Kidney glomerular epithelial cell (primary cell): ENCODE data around the gene ANKRD23.
"Not testable (repeated sequence)": the region's sequence is repeated elsewhere in the genome, so short reads cannot be mapped to it uniquely, and the experiment has no call there.

Source experiments
- DNase-seq: peaks from one replicate; lab custom pipeline; 2025; lab: John Stamatoyannopoulos, UW

ANKRD23 gene

DNA sequence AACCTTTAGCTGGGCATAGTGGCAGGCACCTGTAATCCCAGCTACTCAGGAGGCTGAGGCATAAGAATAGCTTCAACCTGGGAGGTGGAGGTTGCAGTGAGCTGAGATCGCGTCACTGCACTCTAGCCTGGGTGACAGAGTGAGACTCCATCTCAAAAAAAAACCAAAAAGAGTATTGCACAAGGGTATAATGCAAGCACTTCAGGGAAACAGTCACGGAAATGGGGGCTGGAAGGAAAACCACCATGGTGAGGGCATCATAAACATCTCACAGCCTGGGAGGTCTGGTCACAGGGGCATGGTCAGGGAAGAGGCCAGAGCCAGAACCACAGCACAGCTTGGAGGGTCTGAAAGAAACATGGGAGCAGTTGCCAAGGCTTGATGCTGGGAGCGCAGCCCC is 19.2 kb upstream of the ANKRD23 start:
- not testable (repeated sequence) for DNase-seq

DNA sequence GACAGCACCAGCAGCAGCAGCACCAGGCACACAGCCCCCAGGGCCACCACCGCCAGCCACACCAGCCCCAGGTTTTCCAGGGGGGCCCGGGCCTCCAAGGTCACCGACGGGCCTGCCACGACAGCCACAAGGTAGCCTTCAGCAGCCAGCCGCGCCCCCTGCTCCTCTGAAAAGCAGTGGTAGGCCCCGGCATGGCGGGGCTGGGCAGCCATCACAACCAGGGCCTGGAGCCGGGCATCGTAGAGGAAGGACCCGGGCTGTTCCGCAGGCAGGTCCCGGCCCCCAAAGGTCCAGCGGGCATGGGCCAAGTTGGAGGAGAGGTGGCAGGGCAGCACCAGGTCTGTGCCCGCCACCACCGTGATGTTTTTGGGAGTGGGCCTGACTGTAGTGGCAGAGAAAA is 17.3 kb upstream of the ANKRD23 start:
- no peak for DNase-seq

DNA sequence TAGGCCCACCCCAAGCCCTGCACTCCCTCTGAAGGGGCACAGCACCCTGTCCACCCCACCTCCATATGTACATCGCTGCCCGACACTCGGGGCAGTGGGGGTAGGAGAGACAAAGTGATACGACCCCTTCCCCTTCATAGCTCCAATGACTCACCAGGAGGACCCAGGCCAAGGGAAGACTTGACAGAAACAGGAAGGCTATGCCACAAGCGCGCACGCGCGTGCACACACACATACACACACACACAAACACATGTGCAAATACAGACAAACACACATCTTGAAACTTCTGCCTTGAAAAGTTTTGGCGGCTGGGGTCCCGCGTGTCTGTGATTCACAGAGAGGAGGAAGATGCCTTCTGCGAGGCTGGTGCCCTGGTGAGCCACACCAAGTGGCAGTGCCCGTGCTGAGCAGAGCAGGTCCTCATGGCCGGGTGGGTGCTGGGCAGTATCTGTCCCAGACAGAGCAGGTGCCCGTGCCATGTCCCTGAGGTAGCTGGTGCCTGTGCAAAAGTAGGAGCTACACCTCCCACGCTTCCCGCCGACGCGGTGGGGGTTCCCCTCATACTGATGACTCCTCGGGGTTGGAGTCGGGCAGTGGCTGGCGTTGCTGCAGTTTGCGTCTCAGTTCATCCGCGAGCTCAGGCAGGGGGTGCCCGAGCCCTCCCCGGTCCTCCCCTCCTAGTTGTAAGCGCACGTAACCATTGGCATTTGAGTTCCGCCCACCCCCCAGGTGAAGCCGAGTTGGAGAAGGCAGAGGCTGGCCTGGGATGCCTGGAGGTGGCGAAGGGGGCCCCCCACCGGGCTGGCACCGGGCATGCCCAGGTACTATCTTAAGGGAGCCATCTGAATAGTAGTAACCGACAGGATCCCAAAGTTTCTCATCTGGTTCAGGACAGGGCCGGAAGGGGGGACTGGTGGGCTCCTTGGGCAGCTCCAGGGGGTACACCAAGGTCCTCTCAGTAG is 16.5 kb upstream of the ANKRD23 start:
- no peak for DNase-seq

DNA sequence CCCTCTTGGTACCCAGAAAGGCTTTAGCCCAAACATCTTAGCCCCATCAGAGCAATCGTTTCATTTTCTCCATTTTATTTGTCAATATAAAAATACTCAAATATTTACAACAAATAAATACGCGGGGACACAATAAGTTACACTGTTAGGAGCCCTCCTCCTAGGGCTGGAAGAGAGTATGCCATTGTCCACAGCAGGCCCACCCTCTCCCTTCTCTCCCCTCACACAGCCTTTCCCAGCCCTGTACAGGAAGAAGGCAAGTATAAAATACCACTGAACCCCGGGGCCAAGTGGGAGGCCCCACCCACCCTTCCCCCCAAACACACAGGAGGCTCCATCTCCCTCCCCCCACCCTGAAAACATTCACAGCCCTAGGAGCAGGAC is 15.9 kb upstream of the ANKRD23 start:
- DNase-seq: no peak

DNA sequence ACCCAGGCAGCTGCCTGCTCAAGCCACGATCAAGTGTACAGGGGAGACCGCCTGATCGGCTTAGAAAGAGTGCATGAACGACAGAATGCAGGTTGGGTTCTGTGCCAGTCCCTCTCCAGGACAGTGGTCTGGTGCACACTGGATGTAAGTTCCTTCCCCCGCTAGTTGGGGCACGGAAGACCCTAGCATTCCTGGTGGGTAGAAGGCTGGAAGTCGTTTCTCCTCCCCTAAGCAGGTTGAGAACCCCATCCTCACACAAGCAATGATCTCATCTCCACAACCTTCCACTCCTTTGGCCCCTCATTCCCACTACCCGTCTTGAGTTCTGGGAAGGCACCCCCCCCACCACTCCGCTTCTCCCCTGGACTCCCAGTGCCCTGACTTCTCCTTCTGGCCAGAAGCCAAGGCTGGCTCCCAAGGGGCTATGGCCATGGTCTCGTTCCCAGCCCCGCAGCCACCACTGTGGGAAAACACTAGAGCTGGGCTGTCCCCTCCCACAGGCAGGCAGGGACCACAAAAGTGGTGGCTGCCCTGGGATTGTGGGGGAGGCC is 15.4 kb upstream of the ANKRD23 start:
- no peak for DNase-seq

DNA sequence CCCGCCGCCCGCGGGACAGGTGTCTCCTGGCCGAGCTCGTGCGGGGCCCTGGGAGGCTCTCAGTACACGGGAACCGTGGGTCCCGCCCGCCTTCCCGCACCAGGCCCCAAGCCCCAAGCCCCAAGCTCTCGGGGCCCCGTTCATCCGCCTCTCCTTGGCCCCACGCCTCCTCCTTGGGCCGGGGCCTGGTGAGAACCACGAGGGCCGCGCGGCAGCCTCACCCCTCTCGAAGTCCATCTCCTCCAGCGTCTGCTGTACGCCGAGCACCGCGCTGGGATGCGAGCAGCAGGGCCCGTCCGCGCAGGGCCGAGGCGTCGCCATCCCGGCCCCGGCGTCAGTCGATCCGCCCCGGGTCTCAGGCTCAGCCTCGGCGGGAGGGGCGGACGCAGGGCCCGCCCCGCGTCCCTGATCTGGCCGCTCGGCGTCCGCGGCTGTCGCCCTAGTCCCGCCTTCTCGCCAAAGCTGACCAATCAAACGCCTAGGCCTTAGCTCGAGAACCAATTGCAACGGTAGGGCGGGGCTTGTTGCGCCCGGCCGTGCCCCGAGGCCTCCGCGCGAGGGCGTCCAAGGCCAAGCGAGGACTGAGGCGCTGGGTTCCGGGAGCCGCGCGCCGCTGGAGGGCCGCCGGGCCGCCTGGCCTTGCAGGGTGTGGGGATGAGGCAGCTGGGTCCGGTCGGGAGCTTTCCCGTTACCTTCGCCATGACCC is 14.0 kb upstream of the ANKRD23 start, which contains the start of gene ANKRD39:
TSS of gene ANKRD39 (minus strand) at position 350 of the 706 bp plus-strand sequence. CDS start at position 321, 29 bp downstream.
- peak; percentile 98 for DNase-seq

DNA sequence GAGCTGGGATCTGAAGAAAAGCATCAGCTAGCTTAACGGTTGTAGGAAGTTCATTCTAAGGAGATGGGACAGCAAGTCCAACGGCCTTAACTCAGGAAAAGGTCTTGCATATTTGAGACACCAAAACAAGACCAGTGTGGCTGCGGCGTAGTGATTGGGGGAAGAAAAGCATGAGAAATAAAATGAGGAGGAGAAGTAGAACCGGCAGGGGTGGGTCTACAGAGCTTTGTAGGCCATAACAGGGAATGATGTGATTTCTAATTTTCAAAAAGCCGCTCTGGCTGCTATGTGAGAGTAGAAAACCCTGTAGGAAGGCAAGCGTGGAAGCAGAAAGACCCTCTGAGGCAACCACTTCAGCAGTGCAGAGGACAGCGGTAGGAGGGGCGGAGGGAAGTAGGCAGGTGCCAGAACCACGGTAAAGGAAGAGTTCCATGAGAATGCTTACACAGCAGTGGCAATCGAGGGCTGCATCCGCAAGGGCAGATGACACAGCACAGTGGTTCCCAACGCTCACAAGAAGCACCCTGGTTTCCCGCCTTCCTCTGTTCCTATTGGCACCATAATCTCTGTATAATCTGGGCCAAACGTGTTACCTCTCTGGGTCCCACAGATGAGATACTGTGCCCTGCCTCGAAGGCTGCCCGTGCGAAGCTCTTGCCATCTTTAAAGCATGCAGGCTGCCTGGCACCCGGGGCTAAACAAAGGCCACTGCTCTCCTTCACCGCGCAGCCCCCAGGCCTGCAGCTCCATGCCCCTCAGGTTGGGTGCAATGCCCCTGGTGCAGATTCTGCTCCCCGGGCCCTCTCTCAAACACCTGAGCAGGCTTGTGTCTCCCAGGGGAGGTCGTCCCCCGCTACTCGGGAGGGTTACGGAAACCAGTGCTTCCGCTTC is 13.2 kb upstream of the ANKRD23 start:
- no peak for DNase-seq

DNA sequence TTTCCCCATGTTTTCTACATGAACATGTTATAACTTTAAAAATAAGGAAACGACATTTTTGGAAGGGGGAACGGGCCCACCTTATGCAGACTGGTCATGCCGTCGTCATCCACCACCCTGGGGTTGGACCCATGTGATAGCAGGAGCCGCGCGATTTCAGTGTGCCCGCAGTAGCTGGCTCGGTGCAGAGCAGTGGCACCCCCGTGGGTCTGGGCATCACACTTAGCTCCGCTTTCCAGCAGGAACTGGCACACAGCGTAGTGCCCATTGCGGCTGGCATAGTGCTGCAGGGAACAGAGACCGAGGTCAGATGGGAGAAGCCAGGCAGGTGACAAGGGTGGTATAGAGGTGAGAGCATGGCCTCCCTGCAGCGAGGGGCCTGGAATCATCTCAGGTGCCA is 9.5 kb upstream of the ANKRD23 start:
- DNase-seq: no peak

DNA sequence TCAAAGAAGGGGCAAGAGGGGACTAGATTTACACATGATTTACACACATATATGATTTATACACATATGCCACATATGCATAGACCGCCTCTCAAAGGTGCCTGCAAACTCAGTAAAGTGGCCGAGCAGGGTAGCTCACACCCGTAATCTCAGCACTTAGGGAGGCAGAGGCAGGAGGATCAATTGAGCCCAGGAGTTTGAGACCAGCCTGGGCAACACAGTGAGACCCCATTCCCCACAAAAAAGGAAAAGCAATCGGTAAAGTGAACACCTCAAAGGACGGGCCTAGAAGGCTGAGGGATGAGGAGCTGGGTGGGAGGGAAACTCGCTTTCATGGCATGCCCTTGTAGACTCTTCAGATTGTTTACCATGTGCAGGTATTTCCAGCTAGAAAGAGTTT is 8.8 kb upstream of the ANKRD23 start:
- no peak for DNase-seq

DNA sequence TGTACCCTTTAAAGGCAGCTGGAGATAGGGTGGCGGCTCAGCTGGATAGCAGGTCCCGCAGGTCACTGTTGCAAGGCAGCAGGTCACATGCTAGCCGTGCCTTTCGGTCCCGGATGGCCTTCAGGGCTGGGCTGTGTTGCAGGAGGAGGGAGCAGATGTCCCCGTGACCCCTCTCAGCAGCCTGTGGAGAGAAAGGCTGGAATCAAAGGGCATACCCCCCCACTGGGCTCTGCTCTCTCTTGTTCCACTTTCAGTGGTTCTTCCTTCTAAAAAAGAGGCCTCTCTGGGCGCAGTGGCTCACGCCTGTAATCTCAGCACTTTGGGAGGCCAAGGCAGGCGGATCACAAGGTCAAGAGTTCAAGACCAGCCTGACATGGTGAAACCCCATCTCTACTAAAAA is 4.4 kb upstream of the ANKRD23 start:
- no peak for DNase-seq

DNA sequence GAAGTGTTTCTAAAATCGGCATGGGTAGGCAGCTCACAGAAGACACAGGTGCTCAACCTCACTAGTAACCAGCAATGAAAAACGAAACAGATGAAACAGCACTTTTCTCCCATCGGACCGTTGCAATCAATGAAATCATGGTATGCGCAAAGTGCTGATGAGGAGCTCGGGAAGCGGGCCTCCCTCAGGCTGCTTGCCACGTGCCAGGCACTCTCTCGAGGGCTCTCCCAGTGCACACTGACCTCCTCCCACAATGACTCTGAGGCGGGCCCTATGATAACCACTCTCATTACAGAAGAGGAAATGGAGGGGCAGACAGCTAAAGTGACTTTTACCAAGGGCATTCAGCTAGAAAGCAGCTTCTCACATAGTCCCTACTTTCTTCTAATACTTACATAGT is 3.8 kb upstream of the ANKRD23 start:
- no peak for DNase-seq

DNA sequence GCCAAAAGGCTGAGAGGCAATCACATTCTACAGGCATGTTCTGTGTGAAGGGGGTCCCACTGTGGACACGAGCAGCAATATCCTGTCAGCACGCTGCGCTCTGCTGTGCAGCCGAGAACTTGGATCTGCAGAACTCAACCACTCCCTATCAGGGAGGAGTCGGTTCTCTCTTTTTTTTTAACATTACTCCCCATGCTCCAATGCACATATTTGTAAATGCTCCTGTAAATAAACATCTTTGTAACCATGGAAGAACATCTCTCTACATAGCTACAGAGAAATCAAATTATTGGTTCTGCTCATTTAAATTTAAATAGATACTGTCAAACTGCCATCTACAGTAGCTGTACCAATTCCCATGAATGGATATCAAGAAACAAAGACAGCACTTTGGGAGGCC is 3.0 kb upstream of the ANKRD23 start:
- DNase-seq: no peak

DNA sequence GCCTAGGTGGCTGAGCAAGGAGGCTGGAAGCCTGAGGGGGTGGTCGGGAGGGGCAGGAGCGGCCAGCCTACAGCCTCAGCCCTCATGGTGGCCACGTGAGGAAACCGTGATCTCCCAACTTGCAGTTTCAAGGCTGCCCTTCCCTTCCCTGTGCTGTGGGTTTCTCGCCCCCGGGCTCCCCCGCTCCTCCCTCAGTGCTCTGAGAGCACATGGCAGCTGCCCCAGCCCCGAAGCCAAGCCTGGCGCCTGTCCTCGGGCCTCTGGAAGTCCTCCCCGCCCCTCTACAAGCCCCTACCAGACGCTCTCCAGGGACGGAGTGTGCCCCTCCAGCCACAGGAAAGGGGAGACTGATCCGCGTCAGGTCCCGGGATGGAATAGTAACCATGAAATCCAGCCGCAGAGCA is 586 bp upstream of the ANKRD23 start:
- DNase-seq: no peak

DNA sequence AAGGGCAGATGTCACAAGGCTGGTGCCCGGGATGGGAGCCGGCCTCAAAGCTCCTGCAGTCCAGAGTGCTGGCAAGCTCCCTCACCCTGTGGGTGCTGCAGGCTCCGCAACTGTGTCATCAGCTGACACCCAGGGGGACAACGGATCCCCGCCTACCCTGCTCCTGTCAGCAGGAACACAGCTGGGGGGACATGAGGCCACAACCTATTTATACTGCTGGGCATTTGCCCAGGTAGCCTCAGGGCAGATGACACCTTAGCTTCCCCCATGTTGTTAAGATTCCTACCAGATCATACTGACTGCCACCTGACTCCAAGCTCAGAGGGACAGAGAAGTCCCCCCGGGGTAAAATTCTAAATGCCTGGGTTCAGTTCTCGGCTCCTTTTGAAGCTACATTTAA is 1.2 kb downstream of the ANKRD23 start:
- DNase-seq: no peak

DNA sequence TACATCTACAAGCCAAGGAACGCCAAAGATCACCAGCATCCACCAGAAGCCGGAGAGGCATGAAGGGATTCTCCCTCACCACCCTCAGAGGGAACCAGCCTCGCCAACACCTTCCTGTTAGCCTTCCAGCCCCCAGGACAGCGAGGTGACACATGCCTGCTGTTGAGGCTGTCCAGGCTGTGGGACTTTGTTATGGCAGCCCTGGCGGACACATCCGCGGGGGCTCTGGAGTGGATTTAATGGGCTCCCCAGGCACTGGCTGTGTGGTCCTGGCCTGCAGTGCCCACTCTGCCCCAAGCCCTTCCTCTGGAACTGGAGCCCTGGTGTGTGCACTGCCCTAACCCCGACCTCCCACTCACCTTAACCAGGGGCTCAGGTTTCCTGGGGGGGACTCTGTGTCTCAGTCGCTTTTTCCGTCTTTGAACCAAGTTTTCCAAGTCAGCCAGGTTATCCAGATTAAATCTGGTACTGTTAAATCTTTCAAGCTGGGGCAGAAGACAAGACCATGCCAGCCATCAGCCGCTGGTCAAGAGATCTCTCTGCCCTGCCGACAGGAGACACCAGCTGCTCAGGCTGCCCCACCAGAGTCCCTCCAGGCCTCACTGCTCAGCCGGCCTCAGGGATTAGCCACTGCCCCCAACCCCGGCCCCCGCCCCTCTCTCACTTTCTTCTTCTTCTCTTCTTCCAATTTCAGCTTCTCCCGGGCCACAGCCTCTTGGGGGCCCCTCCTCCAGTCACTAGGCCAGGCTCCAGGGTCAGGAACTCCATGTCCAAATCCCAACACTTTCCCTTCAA is 1.9 kb downstream of the ANKRD23 start:
- DNase-seq: no peak

DNA sequence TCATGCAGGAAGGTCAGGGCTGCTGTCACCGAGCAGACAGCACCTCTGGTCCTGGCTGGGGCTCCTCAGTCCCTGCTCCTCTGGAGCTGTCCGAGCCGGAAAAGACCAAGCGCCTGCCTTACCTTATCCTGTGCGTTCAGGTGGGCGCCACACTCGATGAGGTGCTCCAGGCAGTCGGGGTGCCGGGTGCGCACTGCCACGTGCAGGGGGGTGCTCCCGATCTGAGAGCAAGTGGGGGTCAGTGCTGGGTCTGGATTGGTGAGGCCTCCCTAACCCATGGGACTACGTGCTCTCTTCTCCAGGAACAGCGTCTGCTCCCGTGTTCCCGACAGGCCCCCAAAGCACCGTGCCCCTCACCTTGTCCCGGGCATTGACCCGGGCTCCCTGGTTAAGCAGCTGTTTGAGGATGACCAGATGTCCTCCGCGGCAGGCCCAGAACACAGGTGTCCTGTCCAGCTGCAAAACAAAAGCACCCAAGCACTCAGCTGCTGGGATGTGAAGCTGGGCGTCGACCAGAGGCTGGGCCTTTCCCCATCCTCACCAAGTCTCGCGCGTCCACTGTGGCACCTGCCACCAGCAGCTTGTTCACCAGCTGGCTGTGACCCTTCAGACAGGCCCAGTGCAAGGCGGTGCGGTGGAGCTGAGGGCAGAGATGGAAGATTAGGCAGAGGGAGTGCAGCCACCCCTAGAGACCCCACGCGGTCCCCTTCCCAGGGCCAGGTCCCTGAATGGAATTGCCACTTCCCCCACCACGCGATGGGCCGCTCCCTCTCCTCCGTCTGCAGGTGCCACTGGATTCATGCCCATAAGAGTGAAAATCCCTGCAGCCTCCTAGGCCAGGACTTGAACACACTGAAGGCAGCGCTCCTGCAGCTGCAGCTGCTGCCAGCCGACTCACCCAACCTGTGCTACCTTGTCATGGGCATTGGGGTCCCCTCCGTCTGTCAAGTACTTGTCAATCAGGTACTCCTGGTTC is 3.7 kb downstream of the ANKRD23 start:
- no peak for DNase-seq

DNA sequence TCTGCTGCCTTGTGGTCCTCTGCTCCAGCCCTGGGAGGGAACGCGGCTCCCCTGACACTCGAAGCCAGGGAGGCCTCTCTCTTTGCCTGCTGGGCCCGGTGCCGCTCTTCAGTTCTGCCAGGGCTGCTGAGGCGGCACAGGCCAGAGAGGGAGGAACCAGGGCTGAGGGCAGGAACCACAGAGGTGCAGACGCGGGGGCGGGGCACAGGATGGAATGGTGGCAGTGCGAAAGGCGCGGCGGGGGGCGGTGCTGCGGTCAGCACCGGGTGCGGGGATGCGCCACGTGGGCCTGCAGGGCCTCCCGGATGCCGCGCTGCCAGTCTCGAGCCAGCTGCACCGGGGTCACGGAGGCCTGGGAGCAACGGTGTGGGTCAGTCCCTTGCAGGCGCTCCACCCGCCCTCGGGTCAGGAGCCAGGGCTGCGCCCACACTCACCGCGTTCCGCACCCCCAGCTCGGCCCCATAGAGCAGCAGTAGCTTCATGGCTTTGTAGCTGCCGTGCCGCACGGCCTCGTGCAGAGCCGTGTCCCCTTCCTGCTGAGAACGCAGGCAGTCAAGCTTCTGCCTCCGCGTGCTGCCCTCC is 4.4 kb downstream of the ANKRD23 start:
- DNase-seq: peak; percentile 23

DNA sequence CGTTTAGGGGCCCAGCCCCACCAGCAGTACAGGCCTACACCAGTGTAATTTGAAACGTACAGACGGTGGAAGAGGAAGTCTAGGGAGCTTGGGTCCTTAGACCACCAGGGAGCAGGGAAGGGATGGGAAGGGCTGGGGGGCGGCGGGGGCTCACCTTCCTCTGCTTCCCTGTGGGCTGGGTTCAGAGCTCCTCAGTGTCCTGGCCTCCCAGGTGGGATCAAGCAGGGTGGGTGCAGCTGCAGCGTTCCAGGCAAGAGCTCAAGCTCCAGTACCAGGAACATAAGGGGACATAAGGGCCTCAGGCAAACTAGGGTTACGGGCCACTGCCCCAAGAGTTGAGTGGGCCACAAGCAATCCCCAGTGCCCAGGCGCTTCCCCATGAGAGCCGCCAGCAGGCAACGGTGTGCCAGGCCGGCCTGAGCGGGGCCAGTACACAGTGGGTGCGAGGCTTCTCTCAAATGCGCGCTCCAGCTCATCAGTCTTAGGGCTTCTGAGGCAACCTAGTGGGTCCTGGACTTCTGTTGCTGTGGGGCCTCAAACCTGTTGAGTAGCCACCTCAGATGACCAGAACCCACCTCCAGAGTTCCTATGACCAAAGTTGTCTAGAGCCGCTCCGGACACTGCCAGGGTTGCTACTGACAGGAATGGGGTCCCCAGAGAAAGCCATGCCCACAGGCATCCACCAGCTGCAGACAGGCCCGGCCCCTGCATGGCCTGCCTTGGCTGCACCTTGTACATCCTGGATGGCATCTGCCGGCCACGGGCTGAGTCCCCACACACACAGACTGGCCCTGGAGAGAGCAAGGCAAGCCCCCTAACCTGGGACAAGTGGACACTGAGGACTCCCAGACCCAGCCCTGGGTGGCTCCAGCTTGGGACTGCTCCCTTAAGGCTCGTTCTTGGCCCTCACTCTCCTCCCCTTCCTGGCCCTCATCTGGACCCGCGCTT is 5.2 kb downstream of the ANKRD23 start:
- DNase-seq: no peak
